Aorta (tissue), 5 donors: ENCODE data around the gene OR4N2. TPM values are rescaled to one million over a fixed set of nuclear protein-coding genes. Genes with fewer than 3 reads are reported as not detected.
"Not testable (repeated sequence)": the region's sequence is repeated elsewhere in the genome, so short reads cannot be mapped to it uniquely, and the experiment has no call there.

ENCODE experiments used
- ATAC-seq: fragments of 200-7000 bp; cut with Tn5 transposase; one replicate; pipeline ENCODE4 v1.9.1; 2022; ENCODE audit warnings: moderate library complexity; ENCODE audit not compliant: low FRiP score
- DNase-seq, 2 donors: peaks; one replicate each; pipeline ENCODE4 v3.0.0-alpha.2; 2020
- H3K27ac ChIP-seq, 2 donors: one replicate each; pipeline ENCODE4 v1.5.1; 2013; ENCODE audit warnings: low read length in 2 of 2, mild to moderate bottlenecking in 2 of 2, moderate library complexity in 2 of 2, control low read depth in 1 of 2, inconsistent platforms in 1 of 2, low read depth in 1 of 2
- H3K27me3 ChIP-seq, 2 donors: one replicate each; pipeline ENCODE4 v1.6.1; 2013; ENCODE audit warnings: control low read depth in 1 of 2, low read length in 1 of 2, mild to moderate bottlenecking in 1 of 2, moderate library complexity in 1 of 2; ENCODE audit not compliant: insufficient read depth in 2 of 2, control insufficient read depth in 1 of 2
- H3K36me3 ChIP-seq, 2 donors: one replicate each; pipeline ENCODE4 v1.6.1; 2013; ENCODE audit warnings: control low read depth in 1 of 2, low read length in 1 of 2, mild to moderate bottlenecking in 1 of 2; ENCODE audit not compliant: insufficient read depth in 2 of 2, control insufficient read depth in 1 of 2
- H3K4me1 ChIP-seq, 2 donors: one replicate each; pipeline ENCODE4 v1.6.1; 2013; ENCODE audit warnings: low read length in 2 of 2, control low read depth in 1 of 2, mild to moderate bottlenecking in 1 of 2, moderate library complexity in 1 of 2; ENCODE audit not compliant: insufficient read depth in 2 of 2, control insufficient read depth in 1 of 2
- H3K4me3 ChIP-seq, 2 donors: one replicate each; pipeline ENCODE4 v1.5.1; 2013; ENCODE audit warnings: low read length in 2 of 2, control low read depth in 1 of 2, mild to moderate bottlenecking in 1 of 2
- H3K9me3 ChIP-seq: one replicate; pipeline ENCODE4 v1.6.1; 2013; ENCODE audit warnings: mild to moderate bottlenecking, low read length; ENCODE audit not compliant: control insufficient read depth
- WGBS, 2 donors: extraction: QIAGEN DNeasy Blood & Tissue Kit; methylation state at CpG; one replicate each; pipeline ENCODE4 v1.1.7; 2013; 5-methylcytosine and 5-hydroxymethylcytosine counted together
- intact Hi-C, 2 donors: fragments of 100-400 bp; cut with DNase I; formaldehyde crosslinking; loops; one replicate each; pipeline versions ENCODE4 v1.14.2 to v1.15.0; 2022
- long read RNA-seq, 2 donors: library from polyadenylated mRNA; unstranded; transcript quantifications; one replicate each; pipeline ENCODE4 v2.0.0, GENCODE V29; 2020 to 2021
- polyA plus RNA-seq, 2 donors: library from polyadenylated mRNA; stranded (reverse); fragments of 200-250 nt; gene quantifications; one replicate each; pipeline ENCODE4 v1.2.3, GENCODE V29; 2013
- total RNA-seq, 2 donors: library from RNA; stranded (reverse); fragmentation: NEBNext Ultra II Directional; extraction: Animal tissue kit (Norgen Biotek cat#: 25700); gene quantifications; one replicate each; pipeline ENCODE4 v1.2.1, GENCODE V29; 2021
- donor health status: healthy with polysubstance abuse.
- donor health status: Bipolar disorder and iron deficiency.
- donor health status: DM: no; HTN: no; CAD: no.
- donor health status: DM: no; HTN: no; CAD: no.
- donor health status: DM: yes; HTN: yes; CAD: no.

OR4N2 gene
- total RNA-seq (not detected), polyA plus RNA-seq (not detected)
- long read RNA-seq, donor 1, result 0 reads
- long read RNA-seq, donor 2, result 0 reads

DNA sequence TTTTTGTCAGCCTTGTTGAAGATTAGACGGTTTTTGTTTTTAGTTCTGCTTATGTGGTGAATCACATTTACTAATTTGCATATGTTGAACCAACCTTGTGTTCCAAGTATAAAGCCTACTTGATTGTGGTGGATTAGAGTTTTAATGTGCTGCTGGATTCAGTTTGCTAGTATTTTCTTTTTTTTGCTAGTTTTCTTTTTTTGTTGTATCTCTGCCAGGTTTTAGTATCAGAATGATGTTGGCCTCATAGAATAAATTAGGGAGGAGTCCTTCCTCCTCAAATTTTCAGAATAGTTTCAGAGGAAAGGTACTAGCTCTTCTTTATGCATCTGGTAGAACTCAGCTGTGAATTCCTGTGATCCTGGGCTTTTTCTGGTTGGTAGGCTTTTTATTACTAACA lies at the start of gene OR4N2:
TSS of gene OR4N2 (plus strand) at position 301 of the 400 bp plus-strand sequence. CDS start 23,679 bp downstream, outside the sequence.
- DNase-seq, H3K4me3 ChIP-seq, ATAC-seq, H3K27me3 ChIP-seq, H3K9me3 ChIP-seq, intact Hi-C loops, H3K27ac ChIP-seq, H3K36me3 ChIP-seq, H3K4me1 ChIP-seq: not testable (repeated sequence)
- 81 to 86% methylated on average over 1 of the region's 1 CpG for WGBS, 2 donors

DNA sequence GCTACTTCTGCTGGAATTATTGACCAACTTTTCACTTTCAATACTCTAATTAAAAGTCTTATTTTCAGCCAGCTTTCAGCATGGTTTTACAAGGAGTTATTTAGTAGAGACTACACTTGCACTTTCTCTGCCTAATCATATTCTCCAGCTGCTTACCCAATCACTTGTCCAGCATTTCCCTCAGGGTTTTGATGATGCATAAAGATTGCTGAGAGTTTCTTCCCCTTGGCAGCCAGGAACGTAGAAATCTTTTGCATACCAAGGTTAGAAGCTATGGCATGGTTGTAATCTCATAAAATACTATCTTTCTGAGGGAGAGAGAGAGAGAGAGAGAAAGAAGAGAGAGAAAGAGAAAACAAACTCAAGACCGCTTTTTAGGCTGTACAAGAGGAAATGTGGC lies 49.4 kb upstream of the OR4N2 start:
- intact Hi-C loops, result no loop called here
- no peak overlapping the region for H3K4me3 ChIP-seq
- 27% methylated on average over 2 of the region's 2 CpGs for WGBS, 2 donors
- H3K27me3 ChIP-seq, result no peaks in the 10 kb centered on the region
- no peaks in the 10 kb centered on the region for H3K36me3 ChIP-seq
- no peak for ATAC-seq
- no peaks in the 10 kb centered on the region for H3K9me3 ChIP-seq
- no peak for DNase-seq
- H3K4me1 ChIP-seq, result no peaks in the 10 kb centered on the region
- H3K27ac ChIP-seq, result no peak overlapping the region

- H3K27ac ChIP-seq, DNase-seq, H3K4me1 ChIP-seq, H3K27me3 ChIP-seq, intact Hi-C loops, H3K4me3 ChIP-seq, H3K36me3 ChIP-seq, H3K9me3 ChIP-seq: not testable (repeated sequence)
- WGBS, 2 donors, result 39 to 45% methylated on average over 3 of the region's 3 CpGs
- ATAC-seq, result peak; percentile 26
Measured at GRCh38 chr14:19771491-19771890, 32.1 kb upstream of the OR4N2 start.

GRCh38 chr14:19771895-19772430 lies 31.6 kb upstream of the OR4N2 start:
- no peaks in the 10 kb centered on the region for H3K36me3 ChIP-seq
- 87 to 93% methylated on average over 1 of the region's 1 CpG for WGBS, 2 donors
- no peak overlapping the region for H3K4me3 ChIP-seq
- no peak overlapping the region for H3K27ac ChIP-seq
- no peaks in the 10 kb centered on the region for H3K4me1 ChIP-seq
- DNase-seq (no peak), ATAC-seq (peak; percentile 19)
- intact Hi-C loops, result no loop called here
- no peaks in the 10 kb centered on the region for H3K9me3 ChIP-seq
- H3K27me3 ChIP-seq, result peaks cover 0 to 2% of the 10 kb centered on the region in 2 donors

GRCh38 chr14:19772454-19772853 lies 31.1 kb upstream of the OR4N2 start:
- H3K27ac ChIP-seq, DNase-seq, H3K27me3 ChIP-seq, H3K9me3 ChIP-seq, H3K4me3 ChIP-seq, H3K36me3 ChIP-seq, intact Hi-C loops, ATAC-seq, H3K4me1 ChIP-seq: not testable (repeated sequence)
- WGBS, 2 donors, result 39 to 42% methylated on average over 2 of the region's 2 CpGs

GRCh38 chr14:19773204-19773603 lies 30.4 kb upstream of the OR4N2 start, which contains the start of gene OR4M1:
Gene OR4M1, plus strand, starts transcription at chr14:19773504. Its CDS starts 6,819 bp downstream, at chr14:19780323.
- H3K9me3 ChIP-seq, H3K27me3 ChIP-seq, H3K36me3 ChIP-seq, intact Hi-C loops, DNase-seq, ATAC-seq, H3K4me3 ChIP-seq, H3K27ac ChIP-seq, H3K4me1 ChIP-seq: not testable (repeated sequence)
- 8 to 14% methylated on average over 1 of the region's 1 CpG for WGBS, 2 donors

DNA sequence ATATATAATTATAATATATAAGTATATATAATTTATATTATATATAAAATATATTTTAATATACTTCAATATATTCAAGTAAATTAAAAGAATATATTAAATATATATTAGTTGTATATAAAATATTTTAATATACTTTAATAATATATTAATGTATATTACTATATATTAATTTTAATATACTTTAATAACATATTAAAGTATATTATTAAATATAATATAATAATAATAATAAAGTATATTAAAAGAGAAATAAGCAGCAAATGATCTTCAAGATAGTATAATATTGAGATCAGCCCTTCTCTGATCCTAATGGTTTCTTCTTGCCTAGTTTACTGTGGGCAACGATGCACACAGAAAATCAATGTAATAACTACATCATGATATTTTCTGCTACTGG lies 28.0 kb upstream of the OR4N2 start:
- H3K27me3 ChIP-seq, result peaks cover 0 to 2% of the 10 kb centered on the region in 2 donors
- H3K4me1 ChIP-seq, result no peaks in the 10 kb centered on the region
- WGBS, 2 donors, result 69 to 70% methylated on average over 1 of the region's 1 CpG
- H3K4me3 ChIP-seq, result no peak overlapping the region
- ATAC-seq, result no peak
- H3K27ac ChIP-seq, result no peak overlapping the region
- DNase-seq, result no peak
- intact Hi-C loops, result no loop called here
- no peaks in the 10 kb centered on the region for H3K36me3 ChIP-seq
- no peaks in the 10 kb centered on the region for H3K9me3 ChIP-seq

GRCh38 chr14:19785848-19786247 lies 17.7 kb upstream of the OR4N2 start:
- intact Hi-C loops, H3K4me1 ChIP-seq, H3K27me3 ChIP-seq, H3K9me3 ChIP-seq, H3K27ac ChIP-seq, H3K36me3 ChIP-seq, ATAC-seq, H3K4me3 ChIP-seq: not testable (repeated sequence)
- DNase-seq, result peak in 1 of 2 donors; percentile 45
- WGBS, 2 donors, result 80 to 81% methylated on average over 16 of the region's 16 CpGs

DNA sequence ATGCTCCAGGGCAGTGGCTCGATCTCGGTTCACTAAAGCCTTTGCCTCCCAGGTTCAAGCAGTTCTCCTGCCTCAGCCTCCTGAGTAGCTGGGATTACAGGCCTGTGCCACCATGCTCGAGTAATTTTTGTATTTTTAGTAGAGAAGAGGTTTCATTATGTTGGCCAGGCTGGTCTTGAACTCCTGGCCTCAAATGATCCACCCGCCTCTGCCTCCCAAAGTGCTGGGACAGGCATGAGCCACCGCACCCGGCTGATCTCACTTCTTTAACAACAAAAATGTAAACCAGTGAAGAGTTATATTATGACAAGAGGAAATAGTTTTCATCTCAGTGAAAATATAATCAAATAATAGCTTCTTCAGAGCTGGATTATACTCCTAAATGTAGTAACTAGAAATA lies 16.3 kb upstream of the OR4N2 start:
- intact Hi-C loops, H3K4me3 ChIP-seq, H3K4me1 ChIP-seq, DNase-seq, ATAC-seq, H3K27ac ChIP-seq, H3K36me3 ChIP-seq, H3K9me3 ChIP-seq, H3K27me3 ChIP-seq: not testable (repeated sequence)
- WGBS, 2 donors, result 72% methylated on average over 6 of the region's 6 CpGs
